ENCODE measurements around the gene PRTN3.

DNA sequence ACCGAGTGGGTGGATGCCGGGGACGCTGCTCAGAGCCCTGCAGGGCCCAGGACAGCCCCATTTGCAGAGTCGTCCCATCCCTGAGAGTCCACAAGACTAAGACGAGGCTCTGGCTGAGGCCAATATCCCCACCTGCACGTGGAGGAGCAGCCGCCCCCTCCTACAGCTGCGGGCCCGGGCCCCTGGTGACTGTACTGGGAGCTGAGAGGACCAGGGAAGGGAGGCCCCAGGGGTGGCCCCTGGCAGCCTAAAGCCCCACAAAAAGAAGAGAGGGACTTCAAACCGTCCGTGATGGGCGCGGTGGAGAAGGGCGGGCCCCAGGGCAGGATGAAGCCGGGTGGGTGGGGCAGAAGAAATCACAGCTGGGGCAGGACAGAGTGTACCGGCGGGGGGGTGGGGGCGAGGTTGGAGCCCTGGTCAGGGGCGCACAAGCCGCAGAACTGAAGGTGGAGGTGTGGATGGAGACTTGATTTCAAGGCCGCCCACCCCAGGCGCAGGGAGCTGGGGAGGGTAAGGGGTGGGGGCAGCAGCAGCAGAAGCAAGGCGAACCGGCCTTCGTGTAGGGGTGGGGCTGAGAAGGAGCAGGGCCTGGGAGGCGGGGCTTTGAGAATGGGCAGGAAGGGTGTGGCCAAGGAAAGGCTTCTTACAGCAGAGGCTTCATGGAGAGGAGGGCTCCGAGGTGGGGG lies 31.6 kb downstream of the PRTN3 start:
- TF ChIP-seq POLR2A (IDR thresholded peaks at IDR 0.05), result no peak
- TF ChIP-seq, protein P1, sequence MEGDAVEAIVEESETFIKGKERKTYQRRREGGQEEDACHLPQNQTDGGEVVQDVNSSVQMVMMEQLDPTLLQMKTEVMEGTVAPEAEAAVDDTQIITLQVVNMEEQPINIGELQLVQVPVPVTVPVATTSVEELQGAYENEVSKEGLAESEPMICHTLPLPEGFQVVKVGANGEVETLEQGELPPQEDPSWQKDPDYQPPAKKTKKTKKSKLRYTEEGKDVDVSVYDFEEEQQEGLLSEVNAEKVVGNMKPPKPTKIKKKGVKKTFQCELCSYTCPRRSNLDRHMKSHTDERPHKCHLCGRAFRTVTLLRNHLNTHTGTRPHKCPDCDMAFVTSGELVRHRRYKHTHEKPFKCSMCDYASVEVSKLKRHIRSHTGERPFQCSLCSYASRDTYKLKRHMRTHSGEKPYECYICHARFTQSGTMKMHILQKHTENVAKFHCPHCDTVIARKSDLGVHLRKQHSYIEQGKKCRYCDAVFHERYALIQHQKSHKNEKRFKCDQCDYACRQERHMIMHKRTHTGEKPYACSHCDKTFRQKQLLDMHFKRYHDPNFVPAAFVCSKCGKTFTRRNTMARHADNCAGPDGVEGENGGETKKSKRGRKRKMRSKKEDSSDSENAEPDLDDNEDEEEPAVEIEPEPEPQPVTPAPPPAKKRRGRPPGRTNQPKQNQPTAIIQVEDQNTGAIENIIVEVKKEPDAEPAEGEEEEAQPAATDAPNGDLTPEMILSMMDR (IDR thresholded peaks at IDR 0.05), result no peak
